Measurements from ENCODE around the gene STAG3. TPM values are rescaled to one million over a fixed set of nuclear protein-coding genes. Genes with fewer than 3 reads are reported as not detected.
"Not testable (repeated sequence)": the region's sequence is repeated elsewhere in the genome, so short reads cannot be mapped to it uniquely, and the experiment has no call there.

Gene STAG3
- total RNA-seq, 2 experiments from 2014 or later: 24.2 to 24.7 TPM

GRCh38 chr7:100221767-100222444 is 44.2 kb downstream of the STAG3 start:
- peak overlapping the region; percentile 82 for H3K4me3 Mint-ChIP-seq
- H3K9me3 Mint-ChIP-seq: no peaks in the 10 kb centered on the region
- no peaks in the 10 kb centered on the region for H3K27me3 Mint-ChIP-seq
- H3K4me1 Mint-ChIP-seq: peaks cover 57% of the 10 kb centered on the region
- CTCF ChIA-PET: interaction anchor here (0.6 to 2.4 kb wide), 11 partner anchors 9 to 337 kb away, joined by 3 to 6 read pairs (median 4); partner anchors contain the start of genes GAL3ST4 and LAMTOR4
- H3K27ac Mint-ChIP-seq: peak overlapping the region; percentile 98
- POLR2A ChIA-PET: interaction anchor here (0.7 kb wide), 1 partner anchor 206 kb away, joined by 3 read pairs; no protein-coding TSS in a partner anchor
- no peak for DNase-seq
- peaks cover 61% of the 10 kb centered on the region for H3K36me3 Mint-ChIP-seq (ENCODE audit: low read depth)

DNA sequence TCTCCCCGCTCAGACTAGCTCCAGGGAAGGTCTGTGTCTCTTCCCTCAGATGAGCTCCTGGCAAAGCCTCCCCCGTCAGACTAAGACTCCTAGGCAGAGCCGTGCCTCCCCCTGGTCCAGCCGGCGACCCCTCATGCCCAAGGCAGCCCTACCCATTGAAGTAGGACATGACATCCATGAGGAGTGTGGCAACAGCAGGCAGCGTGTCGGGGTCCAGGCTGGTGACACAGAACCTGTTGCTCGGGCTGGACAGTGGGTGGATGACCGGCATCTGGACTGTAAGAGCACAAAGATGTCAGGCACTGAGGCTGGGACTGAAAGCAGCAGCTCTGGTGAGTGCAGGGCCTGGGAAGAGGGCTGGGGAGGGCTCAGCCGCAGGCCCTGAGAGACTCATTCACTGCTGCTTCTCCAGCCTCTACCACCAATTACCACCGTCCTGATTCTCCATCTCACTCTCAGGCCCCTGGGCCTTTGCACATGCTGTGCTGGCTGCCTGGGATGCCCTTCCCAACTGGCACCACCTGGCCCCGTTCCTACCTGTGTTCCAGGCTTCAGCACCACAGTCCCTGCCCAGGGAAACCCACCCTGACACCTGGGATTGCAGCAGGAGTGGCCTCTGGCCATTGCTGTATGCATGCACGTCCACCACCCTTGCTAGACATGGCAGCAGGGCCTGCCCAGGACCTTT is 44.9 kb downstream of the STAG3 start:
- peaks cover 61% of the 10 kb centered on the region for H3K36me3 Mint-ChIP-seq (ENCODE audit: low read depth)
- CTCF ChIA-PET: interaction anchor here (0.6 to 1.6 kb wide), 6 partner anchors 10 to 294 kb away, joined by 3 to 5 read pairs (median 4); partner anchors contain the start of gene LAMTOR4
- no peaks in the 10 kb centered on the region for H3K27me3 Mint-ChIP-seq

DNA sequence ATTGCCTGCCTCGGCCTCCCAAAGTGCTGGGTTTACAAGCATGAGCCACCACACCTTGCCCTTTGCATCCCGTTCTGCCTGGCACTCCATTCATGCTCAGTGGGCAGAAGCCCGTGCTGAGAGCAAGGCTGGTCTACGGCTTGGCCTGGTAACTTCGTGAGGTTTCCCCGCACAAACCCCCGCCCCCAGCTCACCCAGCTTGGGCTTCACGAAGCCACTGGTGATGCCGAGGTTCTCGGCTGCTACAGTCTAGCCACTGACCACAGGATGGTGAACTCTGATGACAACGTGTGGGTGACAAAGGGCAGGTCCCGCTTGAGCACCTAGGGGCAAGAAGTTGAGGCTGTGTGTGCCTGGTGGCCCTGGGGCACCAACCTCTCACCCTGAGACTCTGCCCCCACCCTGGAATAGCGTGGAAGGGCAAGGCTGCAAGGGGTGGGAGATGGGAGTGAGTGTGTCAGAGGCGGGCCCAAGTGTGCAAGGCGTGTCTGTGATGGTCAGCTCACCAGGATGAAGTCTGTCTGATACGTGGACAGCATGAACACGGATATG is 45.7 kb downstream of the STAG3 start:
- Mint-ChIP-seq H3K27ac (peak overlapping the region; percentile 98), H3K4me1 (peaks cover 51% of the 10 kb centered on the region), H3K36me3 (ENCODE audit: low read depth) (peaks cover 64% of the 10 kb centered on the region), H3K4me3 (peak overlapping the region; percentile 82)
- POLR2A ChIA-PET, H3K9me3 Mint-ChIP-seq, DNase-seq, H3K27me3 Mint-ChIP-seq: not testable (repeated sequence)
- CTCF ChIA-PET: interaction anchor here (0.6 kb wide), 1 partner anchor 293 kb away, joined by 4 read pairs; no protein-coding TSS in a partner anchor

More for the DNA sequence above, 44.9 kb downstream of the STAG3 start:
- POLR2A ChIA-PET: no interaction called here
- Mint-ChIP-seq H3K4me1 (peaks cover 53% of the 10 kb centered on the region), H3K9me3 (no peaks in the 10 kb centered on the region), H3K27ac (peak overlapping the region; percentile 98), H3K4me3 (peak overlapping the region; percentile 82)
- no peak for DNase-seq

- H3K27ac Mint-ChIP-seq: peak overlapping the region; percentile 74
- H3K9me3 Mint-ChIP-seq, H3K4me3 Mint-ChIP-seq, H3K27me3 Mint-ChIP-seq, CTCF ChIA-PET, DNase-seq: not testable (repeated sequence)
- peaks cover 61% of the 10 kb centered on the region for H3K36me3 Mint-ChIP-seq (ENCODE audit: low read depth)
- H3K4me1 Mint-ChIP-seq: peaks cover 42% of the 10 kb centered on the region
- POLR2A ChIA-PET: interaction anchor here (0.6 kb wide), 1 partner anchor 61 kb away, joined by 5 read pairs; no protein-coding TSS in a partner anchor
These were observed 47.2 kb downstream of the STAG3 start for GRCh38 chr7:100224891-100225290.

DNA sequence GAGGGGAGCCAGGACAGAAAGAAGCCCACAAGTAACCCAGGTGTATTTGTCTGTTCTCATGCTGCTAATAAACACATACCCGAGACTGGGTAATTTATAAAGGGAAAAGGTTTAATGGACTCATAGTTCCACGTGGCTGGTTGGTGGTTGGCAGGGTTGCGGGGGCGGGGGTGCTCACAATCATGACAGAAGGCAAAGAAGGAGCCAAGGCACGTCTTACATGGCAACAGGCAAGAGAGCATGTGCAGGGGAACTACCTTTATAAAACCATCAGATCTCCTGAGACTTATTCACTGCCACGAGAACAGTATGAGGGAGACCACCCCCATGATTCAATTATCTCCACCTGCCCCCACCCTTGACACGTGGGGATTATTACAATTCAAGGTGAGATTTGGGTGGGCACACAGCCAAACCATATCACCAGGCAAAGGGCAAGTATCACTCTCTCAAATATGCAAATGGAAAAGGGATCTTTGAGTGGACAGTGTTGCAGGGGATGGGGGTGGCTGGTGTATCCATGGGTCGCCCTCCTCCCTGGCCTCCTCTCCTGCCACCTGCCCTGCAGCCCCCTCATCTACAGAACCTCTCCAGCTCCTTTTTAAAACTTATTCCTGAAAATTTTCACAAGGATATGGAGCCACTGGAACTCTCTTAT is 57.1 kb downstream of the STAG3 start:
- H3K27me3 Mint-ChIP-seq, H3K9me3 Mint-ChIP-seq, H3K4me3 Mint-ChIP-seq, POLR2A ChIA-PET, DNase-seq, H3K27ac Mint-ChIP-seq: not testable (repeated sequence)
- CTCF ChIA-PET: interaction anchor here (0.6 to 1.2 kb wide), 5 partner anchors 29 to 329 kb away, joined by 3 read pairs; no protein-coding TSS in a partner anchor
- Mint-ChIP-seq H3K4me1 (peaks cover 10% of the 10 kb centered on the region), H3K36me3 (ENCODE audit: low read depth) (peaks cover 28% of the 10 kb centered on the region)

- H3K4me3 Mint-ChIP-seq; DNase-seq; CTCF ChIA-PET; H3K36me3 Mint-ChIP-seq (ENCODE audit: low read depth); H3K27me3 Mint-ChIP-seq; H3K9me3 Mint-ChIP-seq; POLR2A ChIA-PET: not testable (repeated sequence)
- Mint-ChIP-seq H3K4me1 (peaks cover 16% of the 10 kb centered on the region), H3K27ac (peak overlapping the region; percentile 27)
These were observed 62.3 kb downstream of the STAG3 start for GRCh38 chr7:100239975-100240374.

- H3K36me3 Mint-ChIP-seq (ENCODE audit: low read depth); H3K4me3 Mint-ChIP-seq; H3K9me3 Mint-ChIP-seq; POLR2A ChIA-PET; H3K27me3 Mint-ChIP-seq: not testable (repeated sequence)
- DNase-seq: peak; percentile 49
- CTCF ChIA-PET: interaction anchor here (1.2 kb wide), 1 partner anchor 274 kb away, joined by 3 read pairs; no protein-coding TSS in a partner anchor
- Mint-ChIP-seq H3K4me1 (peaks cover 17% of the 10 kb centered on the region), H3K27ac (peak overlapping the region; percentile 74)
These were observed 65.7 kb downstream of the STAG3 start for GRCh38 chr7:100243385-100243784.

- not testable (repeated sequence) for H3K4me3 Mint-ChIP-seq; DNase-seq; H3K36me3 Mint-ChIP-seq (ENCODE audit: low read depth); H3K27me3 Mint-ChIP-seq; H3K9me3 Mint-ChIP-seq
- H3K27ac Mint-ChIP-seq: peak overlapping the region; percentile 66
- CTCF ChIA-PET: interaction anchor here (0.6 to 0.9 kb wide), 2 partner anchors 13 to 157 kb away, joined by 3 read pairs; no protein-coding TSS in a partner anchor
- POLR2A ChIA-PET: interaction anchor here (0.6 kb wide), 1 partner anchor 11 kb away, joined by 5 read pairs; no protein-coding TSS in a partner anchor
- H3K4me1 Mint-ChIP-seq: peaks cover 14% of the 10 kb centered on the region
These were observed 67.4 kb downstream of the STAG3 start for GRCh38 chr7:100244988-100245605.

GRCh38 chr7:100246121-100246864 is 68.6 kb downstream of the STAG3 start:
- H3K27ac Mint-ChIP-seq, POLR2A ChIA-PET: not testable (repeated sequence)

GRCh38 chr7:100246865-100247137 is 69.1 kb downstream of the STAG3 start:
- H3K36me3 Mint-ChIP-seq (ENCODE audit: low read depth); DNase-seq; POLR2A ChIA-PET; H3K27ac Mint-ChIP-seq; H3K27me3 Mint-ChIP-seq; CTCF ChIA-PET; H3K9me3 Mint-ChIP-seq; H3K4me3 Mint-ChIP-seq: not testable (repeated sequence)
- peaks cover 14% of the 10 kb centered on the region for H3K4me1 Mint-ChIP-seq

More at GRCh38 chr7:100246121-100246864, 68.6 kb downstream of the STAG3 start:
- peaks cover 14% of the 10 kb centered on the region for H3K4me1 Mint-ChIP-seq
- DNase-seq; H3K4me3 Mint-ChIP-seq; H3K27me3 Mint-ChIP-seq; H3K36me3 Mint-ChIP-seq (ENCODE audit: low read depth); CTCF ChIA-PET; H3K9me3 Mint-ChIP-seq: not testable (repeated sequence)

- Mint-ChIP-seq H3K27me3 (no peaks in the 10 kb centered on the region), H3K4me3 (no peak overlapping the region), H3K9me3 (no peaks in the 10 kb centered on the region), H3K4me1 (peaks cover 14% of the 10 kb centered on the region), H3K27ac (peak overlapping the region; percentile 64), H3K36me3 (ENCODE audit: low read depth) (no peaks in the 10 kb centered on the region)
- ChIA-PET CTCF (no interaction called here), POLR2A (no interaction called here)
- DNase-seq: no peak
These were observed 69.5 kb downstream of the STAG3 start for GRCh38 chr7:100247152-100247757.

DNA sequence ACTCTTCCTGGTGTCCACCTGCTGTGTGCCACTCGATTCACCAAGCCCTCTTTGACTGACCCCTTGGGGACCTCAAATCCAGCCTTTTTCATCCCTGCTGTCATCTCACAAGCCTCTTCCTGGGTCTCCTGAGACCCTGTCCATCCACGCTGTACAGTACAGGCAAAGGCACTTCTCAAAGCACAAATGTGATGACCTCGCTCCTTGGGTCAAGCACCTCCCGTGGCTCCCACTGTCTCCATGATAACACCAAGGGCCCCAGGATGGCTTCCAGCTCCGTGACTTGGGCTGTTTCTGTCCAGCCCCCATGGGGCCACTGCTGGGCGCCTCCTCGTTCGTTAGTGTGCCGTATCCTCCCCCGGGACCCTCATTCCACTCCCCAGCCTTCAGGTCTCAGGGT is 70.8 kb downstream of the STAG3 start:
- H3K27me3 Mint-ChIP-seq: no peaks in the 10 kb centered on the region

More for the DNA sequence above, 70.8 kb downstream of the STAG3 start:
- DNase-seq: no peak
- Mint-ChIP-seq H3K36me3 (ENCODE audit: low read depth) (no peaks in the 10 kb centered on the region), H3K4me1 (peaks cover 5% of the 10 kb centered on the region), H3K4me3 (no peak overlapping the region), H3K27ac (no peak overlapping the region), H3K9me3 (no peaks in the 10 kb centered on the region)
- ChIA-PET CTCF (no interaction called here), POLR2A (no interaction called here)
